HCT116 (cell line): ENCODE data around the gene SIK3. TPM values are rescaled to one million over a fixed set of nuclear protein-coding genes. Genes with fewer than 3 reads are reported as not detected.

Source experiments
- ATAC-seq: fragments of 200-7000 bp; cut with Tn5 transposase; 2 replicates; pipeline ENCODE4 v1.9.1; 2020; ENCODE audit warnings: mild to moderate bottlenecking, moderate library complexity
- BruUV-seq: library from RNA; stranded (reverse); fragments of 400-500 nt; replicated peaks from 2 replicates; lab custom pipeline; 2021; lab: Mats Ljungman, UMichigan
- CTCF ChIA-PET: fragments of 300-600 bp; sonication (Branson Sonifier 250); formaldehyde crosslinking; loops from one replicate; lab custom pipeline; 2021; ENCODE audit warnings: antibody characterized with exemption; lab: Charles Lee
- POLR2A ChIA-PET: fragments of 300-600, 350-600 bp; sonication (Branson Sonifier 250); formaldehyde crosslinking; loops from one replicate; lab custom pipeline; 2021; ENCODE audit warnings: antibody characterized with exemption; lab: Charles Lee
- RAD21 ChIA-PET, 2 experiments: fragments of 300-600 bp; sonication (Branson Sonifier 250); formaldehyde crosslinking; loops; one replicate each; lab custom pipeline; 2023; ENCODE audit warnings: low total read pairs in 2 of 2; ENCODE audit not compliant: uncharacterized antibody in 2 of 2, unreplicated experiment in 2 of 2, low non-redundant PET in 1 of 2; lab: Charles Lee
- DNase-seq: peaks from one replicate; pipeline ENCODE4 v3.0.0-alpha.2; 2010; ENCODE audit warnings: low read depth, low spot score
- H2AFZ ChIP-seq: fragments of 200-600 bp; shearing (Covaris generic), sonication (generic); 2 replicates; pipeline ENCODE4 v1.6.1; 2017; ENCODE audit warnings: low read depth, mixed run types, mixed read lengths, antibody characterized with exemption, low read length; ENCODE audit not compliant: poor library complexity, severe bottlenecking
- H3K27ac ChIP-seq: 2 replicates; pipeline ENCODE4 v1.5.1; 2012; ENCODE audit warnings: low read depth, low read length
- H3K27me3 ChIP-seq: fragments of 200-600 bp; sonication (generic); 2 replicates; pipeline ENCODE4 v1.6.1; 2016; ENCODE audit warnings: mixed run types, low read length, mixed read lengths; ENCODE audit not compliant: insufficient read depth
- H3K36me3 ChIP-seq, 2 experiments: fragments of 200-500 bp in 1 of 2; fragments of 200-600 bp in 1 of 2; sonication (Bioruptor generic) in 1 of 2; sonication (generic) in 1 of 2; 2 replicates each; pipeline versions ENCODE4 v1.5.1 to v1.6.1; 2014 to 2016; ENCODE audit warnings: low read length in 2 of 2, inconsistent platforms in 1 of 2, mixed read lengths in 1 of 2, mixed run types in 1 of 2; ENCODE audit not compliant: insufficient read depth in 2 of 2, control insufficient read depth in 1 of 2
- H3K4me1 ChIP-seq, 2 experiments: fragments of 200-600 bp in 1 of 2; sonication (generic) in 1 of 2; 2 replicates each; pipeline versions ENCODE4 v1.5.1 to v1.6.1; 2012 to 2017; ENCODE audit warnings: low read length in 2 of 2, inconsistent platforms in 1 of 2, mild to moderate bottlenecking in 1 of 2, mixed read lengths in 1 of 2, mixed run types in 1 of 2, moderate library complexity in 1 of 2; ENCODE audit not compliant: insufficient read depth in 2 of 2, control insufficient read depth in 1 of 2
- H3K4me2 ChIP-seq: fragments of 200-600 bp; sonication (generic); 2 replicates; pipeline ENCODE4 v1.6.1; 2017; ENCODE audit warnings: mixed run types, low read length, mixed read lengths
- H3K4me3 ChIP-seq, 2 experiments: fragments of 200-600 bp in 1 of 2; sonication (generic) in 1 of 2; replicated peaks in 1 of 2; 2 replicates each; pipeline ENCODE4 v1.5.1; 2011 to 2016; ENCODE audit warnings: low read length in 2 of 2, control low read depth in 1 of 2, low read depth in 1 of 2, mild to moderate bottlenecking in 1 of 2, mixed read lengths in 1 of 2, mixed run types in 1 of 2
- H3K79me2 ChIP-seq: fragments of 200-600 bp; sonication (generic); 2 replicates; pipeline ENCODE4 v1.6.1; 2017; ENCODE audit warnings: mild to moderate bottlenecking, mixed run types, low read length, moderate library complexity, mixed read lengths; ENCODE audit not compliant: insufficient read depth
- H3K9ac ChIP-seq: fragments of 200-600 bp; sonication (generic); 2 replicates; pipeline ENCODE4 v1.6.1; 2016; ENCODE audit warnings: low read length, mixed read lengths
- H3K9me2 ChIP-seq: fragments of 200-600 bp; sonication (generic), shearing (Covaris generic); 2 replicates; pipeline ENCODE4 v1.6.1; 2017; ENCODE audit warnings: mixed run types, mild to moderate bottlenecking, moderate library complexity; ENCODE audit not compliant: insufficient read depth
- H3K9me3 ChIP-seq, 2 experiments: fragments of 200-500 bp in 1 of 2; fragments of 200-600 bp in 1 of 2; sonication (Bioruptor generic) in 1 of 2; sonication (generic) in 1 of 2; 2 replicates each; pipeline ENCODE4 v1.6.1; 2014 to 2017; ENCODE audit warnings: low read length in 2 of 2, mixed read lengths in 2 of 2, inconsistent platforms in 1 of 2, low read depth in 1 of 2, mild to moderate bottlenecking in 1 of 2, mixed run types in 1 of 2, moderate library complexity in 1 of 2; ENCODE audit not compliant: control insufficient read depth in 1 of 2, insufficient read depth in 1 of 2
- H4K20me1 ChIP-seq: fragments of 200-600 bp; sonication (generic), shearing (Covaris generic); 2 replicates; pipeline ENCODE4 v1.6.1; 2017; ENCODE audit warnings: mixed run types, mild to moderate bottlenecking, moderate library complexity; ENCODE audit not compliant: insufficient read depth
- EGR1 ChIP-seq: IDR thresholded peaks from 2 replicates; pipeline ENCODE4 v1.6.1; 2012; ENCODE audit warnings: low read depth
- POLR2AphosphoS5 ChIP-seq: IDR thresholded peaks from 2 replicates; pipeline ENCODE4 v1.6.1; 2011; ENCODE audit warnings: mild to moderate bottlenecking, low read depth, low read length, moderate library complexity
- RAD21 ChIP-seq: IDR thresholded peaks from 2 replicates; pipeline ENCODE4 v1.6.1; 2012; ENCODE audit warnings: low read depth, mild to moderate bottlenecking
- REST ChIP-seq: IDR thresholded peaks from 2 replicates; pipeline ENCODE4 v1.6.1; 2012; ENCODE audit warnings: low read depth
- SP1 ChIP-seq: IDR thresholded peaks from 2 replicates; pipeline ENCODE4 v1.6.1; 2012; ENCODE audit warnings: low read depth
- ZBTB33 ChIP-seq: IDR thresholded peaks from 2 replicates; pipeline ENCODE4 v1.6.1; 2011; ENCODE audit warnings: mild to moderate bottlenecking, low read length, moderate library complexity; ENCODE audit not compliant: insufficient replicate concordance; ENCODE audit errors: extremely low read depth
- intact Hi-C: fragments of 100-400 bp; cut with micrococcal nuclease; formaldehyde crosslinking; loops from 2 replicates; pipeline ENCODE4 v1.10.0; 2022
- total RNA-seq: library from RNA; stranded (reverse); gene quantifications from one replicate; pipeline ENCODE4 v1.2.1, GENCODE V29; 2021; ENCODE audit not compliant: unreplicated experiment

The SIK3 gene
- total RNA-seq, 1 experiment from 2014 or later, result 21.0 TPM

GRCh38 chr11:116891746-116892145 is 206.5 kb downstream of the SIK3 start:
- Histone ChIP-seq H2AFZ (no peak overlapping the region), H3K9me2 (no peaks in the 10 kb centered on the region), H3K36me3 (no peaks in the 10 kb centered on the region), H3K4me2 (no peak overlapping the region), H3K9ac (no peak overlapping the region), H3K27me3 (no peaks in the 10 kb centered on the region), H3K9me3 (no peaks in the 10 kb centered on the region), H3K4me1 (no peaks in the 10 kb centered on the region), H3K4me3 (no peak overlapping the region)
- ChIA-PET CTCF (no interaction called here), POLR2A (no interaction called here)
- ATAC-seq, result no peak
- BruUV-seq, result no TSS peak
- no peak for DNase-seq
- TF ChIP-seq EGR1, result no peak
- no peak for TF ChIP-seq POLR2AphosphoS5
- no peak for TF ChIP-seq RAD21
- no peak for TF ChIP-seq SP1
- no peak for TF ChIP-seq ZBTB33
- no peak for TF ChIP-seq REST
- TF ChIP-seq, all 23 proteins: peak for 0
- intact Hi-C loops, result no loop called here
- Histone ChIP-seq H3K27ac (no peak overlapping the region), H3K79me2 (no peaks in the 10 kb centered on the region), H4K20me1 (no peaks in the 10 kb centered on the region)
- RAD21 ChIA-PET, result no interaction called here
